HG02981 (cell line): Measurements from ENCODE around the gene E2F3.

Experiments
- ATAC-seq: cut with Tn5 transposase; IDR thresholded peaks from one replicate; pipeline ENCODE4 v1.9.1; 2021; ENCODE audit warnings: mild to moderate bottlenecking, moderate library complexity; ENCODE audit not compliant: unreplicated experiment

The E2F3 gene

DNA sequence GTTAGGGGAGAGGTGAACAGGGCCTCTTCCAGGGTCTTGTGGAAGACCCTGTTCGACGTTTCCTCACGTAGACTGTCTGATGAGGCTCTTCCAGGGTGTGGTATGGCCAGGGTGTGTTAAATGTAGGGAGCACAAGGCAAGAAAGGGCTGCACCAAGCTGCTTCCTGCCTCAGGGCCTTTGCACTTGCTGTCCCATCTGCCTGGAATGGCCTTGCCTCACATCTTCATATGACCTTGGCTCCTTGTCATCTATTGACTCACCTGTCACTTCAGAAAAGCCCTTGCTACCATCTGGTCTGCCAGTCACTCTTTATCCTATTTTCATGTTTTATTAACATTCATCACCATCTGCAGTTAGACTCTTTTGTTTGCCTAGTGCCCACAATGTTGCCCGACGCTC lies 31.0 kb downstream of the E2F3 start:
- no peak for ATAC-seq

GRCh38 chr6:20433321-20433720 lies 31.6 kb downstream of the E2F3 start:
- no peak for ATAC-seq

- ATAC-seq = no peak
Observed at GRCh38 chr6:20433929-20434328, 32.2 kb downstream of the E2F3 start.

DNA sequence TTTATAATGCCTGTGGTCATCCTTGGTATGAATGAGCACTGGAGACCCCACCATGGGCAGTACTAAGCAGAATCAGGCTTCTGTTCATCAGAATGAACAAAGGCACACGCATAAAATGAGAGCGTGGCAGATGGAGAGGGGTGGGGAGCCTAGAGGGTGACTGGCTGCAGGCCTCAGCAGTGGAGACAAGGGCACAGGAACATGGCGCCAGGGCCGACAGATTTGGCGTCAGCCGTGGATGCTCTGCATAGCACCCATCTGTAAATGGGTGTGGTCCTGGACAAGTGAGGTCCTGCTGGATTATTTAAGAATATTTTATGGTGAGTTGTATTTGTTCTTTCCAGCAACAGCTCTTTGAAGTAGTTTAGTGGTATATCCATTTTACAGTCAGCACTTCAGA lies 33.1 kb downstream of the E2F3 start:
- ATAC-seq = no peak

DNA sequence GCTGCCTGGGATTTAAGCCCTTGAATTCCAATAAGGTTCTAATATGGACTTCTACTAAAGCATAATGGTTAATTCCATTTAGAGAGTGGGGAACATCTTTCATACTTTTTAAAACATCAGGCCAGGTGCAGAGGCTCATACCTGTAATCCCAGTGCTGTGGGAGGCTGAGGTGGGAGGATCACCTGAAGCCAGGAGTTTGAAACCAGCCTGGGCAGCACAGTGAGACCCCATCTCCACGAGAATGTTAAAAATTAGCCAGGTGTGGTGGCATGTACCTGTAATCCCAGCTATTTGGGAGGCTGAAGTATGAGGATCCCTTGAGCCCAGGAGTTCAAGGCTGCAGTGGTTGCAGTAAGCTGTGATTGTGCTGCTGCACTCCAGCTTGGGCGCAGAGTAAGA lies 35.0 kb downstream of the E2F3 start:
- ATAC-seq = no peak

GRCh38 chr6:20437639-20438038 lies 36.0 kb downstream of the E2F3 start:
- ATAC-seq = no peak

- ATAC-seq = no peak
Observed at GRCh38 chr6:20438462-20439070, 36.9 kb downstream of the E2F3 start.

- ATAC-seq = no peak
Observed at GRCh38 chr6:20439558-20439957, 37.9 kb downstream of the E2F3 start.

- no peak for ATAC-seq
Observed at GRCh38 chr6:20440296-20440695, 38.6 kb downstream of the E2F3 start.

GRCh38 chr6:20441236-20441635 lies 39.6 kb downstream of the E2F3 start:
- no peak for ATAC-seq

DNA sequence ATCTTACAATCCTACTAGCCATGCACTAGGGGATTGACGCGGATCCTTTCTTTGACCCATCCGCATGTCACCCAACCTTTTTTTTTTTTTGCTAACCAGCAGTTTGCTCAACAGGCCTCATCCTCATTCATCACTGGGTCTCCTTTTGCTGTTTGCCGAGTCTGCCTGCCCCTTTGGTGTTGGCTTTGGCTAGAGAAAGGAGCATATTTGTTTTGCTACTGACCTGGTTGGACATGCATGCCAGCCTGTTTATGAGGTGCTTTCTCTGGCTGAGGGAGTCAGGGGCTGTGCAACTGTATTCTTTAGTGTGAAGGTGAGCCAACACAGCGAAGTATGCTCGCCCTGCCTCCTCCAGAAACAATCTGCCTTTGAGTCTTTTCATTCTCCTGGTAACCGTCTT lies 40.2 kb downstream of the E2F3 start:
- no peak for ATAC-seq

GRCh38 chr6:20444786-20445271 lies 43.1 kb downstream of the E2F3 start:
- no peak for ATAC-seq

GRCh38 chr6:20447157-20447556 lies 45.5 kb downstream of the E2F3 start:
- ATAC-seq = no peak

DNA sequence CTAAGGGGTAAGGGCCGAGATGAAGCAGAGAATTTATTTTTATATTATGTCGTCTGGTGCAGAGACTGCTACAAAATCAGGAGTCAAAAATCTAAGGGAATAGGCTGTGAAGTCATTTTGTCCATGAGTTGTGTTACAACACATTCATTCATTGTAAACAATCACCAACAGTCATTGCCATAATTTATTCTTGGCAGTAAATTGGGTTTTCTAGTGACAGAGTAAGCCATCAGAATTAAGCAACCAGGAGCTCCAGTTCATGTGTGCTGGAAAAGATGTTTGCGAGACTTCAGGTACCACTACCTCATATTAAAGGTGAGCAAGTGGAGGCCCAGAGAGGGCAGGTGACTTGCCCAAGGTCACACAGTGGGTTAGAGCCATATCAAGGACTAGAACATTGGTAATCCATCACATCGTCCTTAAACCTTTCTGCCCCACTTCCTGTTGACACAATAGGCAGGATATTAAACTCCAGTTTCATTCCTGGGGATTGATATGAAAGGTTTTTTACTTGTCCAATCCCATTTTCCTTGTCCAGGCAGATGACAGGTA lies 46.0 kb downstream of the E2F3 start:
- ATAC-seq = no peak

DNA sequence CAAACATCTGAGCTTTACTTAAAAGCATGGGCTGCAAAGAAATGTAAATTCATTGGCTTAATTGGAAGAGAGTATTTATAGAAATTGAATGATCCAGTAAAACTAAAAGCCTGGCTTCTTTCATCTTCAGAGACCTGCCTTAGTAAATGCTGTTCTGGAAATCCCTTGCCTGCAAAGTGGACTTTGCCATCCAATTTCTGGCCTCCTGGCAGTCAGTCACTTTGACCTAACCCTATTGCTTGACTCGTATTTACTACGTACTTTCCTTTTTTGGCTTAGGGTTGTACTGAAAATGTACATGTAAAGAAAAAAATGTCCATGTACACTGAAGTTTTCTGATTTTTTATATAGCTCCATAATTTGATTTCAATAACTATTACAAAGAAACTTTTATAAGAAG lies 47.1 kb downstream of the E2F3 start:
- ATAC-seq = no peak

DNA sequence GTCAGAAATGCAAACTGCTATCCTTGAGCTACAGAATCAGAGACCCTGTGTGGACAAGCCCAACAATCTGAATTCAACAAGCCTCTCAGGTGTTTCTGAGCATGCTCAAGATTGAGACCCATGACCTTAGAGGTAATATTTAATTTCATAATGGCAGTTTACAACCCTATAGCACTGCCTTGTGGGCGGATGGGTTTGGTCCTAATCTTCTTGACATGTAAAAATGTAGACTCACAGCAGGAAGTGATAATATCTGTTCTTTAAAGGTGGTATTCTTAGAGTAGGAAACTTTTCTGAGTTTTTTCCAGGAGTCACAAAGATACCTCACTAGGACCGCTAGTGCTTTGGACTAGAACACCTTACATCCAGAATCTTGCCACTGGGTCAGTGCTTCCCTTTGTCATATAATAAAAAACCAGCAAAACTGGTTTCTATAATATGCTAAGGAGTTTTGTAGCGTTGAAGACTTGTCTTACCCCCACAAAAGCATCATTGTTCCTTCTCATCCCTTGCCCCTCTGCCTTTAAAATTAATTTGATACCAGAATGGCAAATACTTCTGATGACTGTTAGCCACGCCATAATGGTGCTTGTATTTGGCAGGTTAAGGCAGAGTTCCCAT lies 52.6 kb downstream of the E2F3 start:
- ATAC-seq = no peak

DNA sequence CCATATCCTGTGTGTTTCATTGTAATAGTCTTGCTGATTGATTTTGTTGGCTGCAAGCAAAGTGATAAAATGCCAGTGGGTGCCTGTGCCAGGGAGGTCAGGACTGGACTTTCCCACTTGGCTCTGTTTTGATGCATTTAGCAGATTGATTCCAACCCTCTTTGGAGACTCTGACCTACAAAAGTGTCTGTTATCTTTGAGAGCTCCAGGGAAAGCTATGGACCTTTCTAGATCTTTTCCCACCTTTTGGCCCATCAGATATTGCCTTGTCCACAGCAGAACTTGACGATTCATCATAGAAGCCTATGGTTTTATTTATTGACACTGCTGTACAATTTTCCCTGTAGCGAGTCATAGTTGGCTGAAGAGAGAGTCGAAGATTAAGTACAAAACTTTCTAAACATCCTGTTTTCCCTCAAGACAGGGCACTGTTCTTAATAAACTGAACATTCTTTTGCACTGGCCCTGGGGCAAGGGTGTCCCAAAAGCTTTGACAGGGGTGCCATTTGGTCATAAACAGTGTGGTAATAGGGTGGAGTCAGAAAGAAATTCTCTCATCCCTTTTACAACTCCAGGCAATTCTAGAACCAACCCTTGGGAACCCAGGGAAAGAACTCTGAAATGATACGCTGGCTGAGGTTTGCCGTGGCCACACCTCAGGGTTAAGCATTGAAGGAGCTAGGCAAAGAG lies 53.7 kb downstream of the E2F3 start:
- no peak for ATAC-seq

DNA sequence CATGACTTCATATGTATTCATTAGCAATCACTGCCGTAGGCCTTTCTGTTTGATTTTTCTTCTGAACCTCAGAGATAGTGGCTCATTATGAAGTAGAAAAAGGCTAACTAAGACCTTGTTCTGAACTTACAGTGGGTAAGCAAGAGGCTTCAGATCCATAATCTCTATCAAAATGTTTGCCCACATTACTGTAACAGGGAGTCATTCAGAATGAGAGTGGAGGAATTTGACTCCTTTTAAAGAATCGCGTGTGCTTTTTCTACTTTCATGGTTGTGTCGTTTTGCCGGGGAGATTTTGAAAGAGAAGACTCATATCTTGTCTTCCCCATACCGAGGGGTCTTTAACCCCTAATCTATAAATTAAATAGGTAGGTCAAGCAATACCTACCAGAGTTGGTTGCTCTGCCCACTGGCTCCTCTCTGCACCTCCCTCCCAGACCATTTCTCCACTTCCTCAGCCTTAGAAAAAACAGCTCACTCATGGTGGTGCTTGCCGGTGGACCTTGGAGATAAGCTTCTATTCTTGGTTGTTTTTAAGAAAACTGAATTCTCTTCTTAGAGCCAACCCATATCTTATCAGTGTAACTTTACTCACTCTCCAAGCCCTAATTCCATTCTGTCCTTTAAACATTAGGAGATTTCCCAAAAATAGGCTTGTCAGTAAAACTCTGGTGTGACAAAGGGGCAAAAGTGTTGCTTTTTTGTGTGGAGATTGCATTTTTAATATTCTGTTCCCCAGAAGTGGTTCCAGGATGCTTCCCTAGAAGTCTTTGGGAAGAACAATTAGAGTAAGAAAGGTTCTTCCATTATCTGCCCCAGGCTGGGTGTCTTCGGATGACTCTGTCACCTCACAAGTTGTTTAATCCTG lies 56.6 kb downstream of the E2F3 start:
- no peak for ATAC-seq

- ATAC-seq = no peak
Observed at GRCh38 chr6:20459682-20460081, 58.0 kb downstream of the E2F3 start.

- no peak for ATAC-seq
Observed at GRCh38 chr6:20461576-20461975, 59.9 kb downstream of the E2F3 start.

GRCh38 chr6:20463396-20463795 lies 61.7 kb downstream of the E2F3 start:
- ATAC-seq = peak; percentile 45
